ENCODE data around the gene MYO9B.

- TF ChIP-seq EZH2 (IDR thresholded peaks at IDR 0.05) (no peak), POLR2AphosphoS5 (IDR thresholded peaks at IDR 0.05; ENCODE audit: borderline replicate concordance, low read depth, low read length) (no peak), FOXP2 (optimal IDR thresholded peaks at IDR 0.05; ENCODE audit: control extremely low read depth, extremely low read length, insufficient read depth) (no peak)
Observed at GRCh38 chr19:17163652-17164051, 88.1 kb downstream of the MYO9B start.
